GOT3 (cell line): ENCODE data around the gene KCNMB2.
"Not testable (repeated sequence)": the region's sequence is repeated elsewhere in the genome, so short reads cannot be mapped to it uniquely, and the experiment has no call there.

Experiments used
- DNase-seq: peaks from one replicate; lab custom pipeline; 2025; ENCODE audit warnings: mixed read lengths; lab: John Stamatoyannopoulos, UW

Gene KCNMB2

GRCh38 chr3:178519701-178520100, 16.5 kb upstream of the KCNMB2 start:
- DNase-seq, result no peak

- DNase-seq, result no peak
Measured at GRCh38 chr3:178520451-178520850, 15.8 kb upstream of the KCNMB2 start.

- no peak for DNase-seq
Measured at GRCh38 chr3:178522200-178523052, 13.8 kb upstream of the KCNMB2 start.

- no peak for DNase-seq
Measured at GRCh38 chr3:178525251-178525650, 11.0 kb upstream of the KCNMB2 start.

- DNase-seq, result no peak
Measured at GRCh38 chr3:178526291-178526690, 9.9 kb upstream of the KCNMB2 start.

- no peak for DNase-seq
Measured at GRCh38 chr3:178527981-178528380, 8.3 kb upstream of the KCNMB2 start.

- no peak for DNase-seq
Measured at GRCh38 chr3:178529606-178530225, 6.5 kb upstream of the KCNMB2 start.

GRCh38 chr3:178532476-178532875, 3.8 kb upstream of the KCNMB2 start:
- no peak for DNase-seq

GRCh38 chr3:178537122-178537705, 978 bp downstream of the KCNMB2 start:
- DNase-seq, result no peak

GRCh38 chr3:178538056-178538455, 1.8 kb downstream of the KCNMB2 start:
- DNase-seq, result no peak

GRCh38 chr3:178540184-178540583, 3.9 kb downstream of the KCNMB2 start:
- DNase-seq, result no peak

- no peak for DNase-seq
Measured at GRCh38 chr3:178545337-178545736, 9.1 kb downstream of the KCNMB2 start.

- no peak for DNase-seq
Measured at GRCh38 chr3:178546079-178546478, 9.8 kb downstream of the KCNMB2 start.

GRCh38 chr3:178549426-178549825, 13.2 kb downstream of the KCNMB2 start:
- DNase-seq, result not testable (repeated sequence)

GRCh38 chr3:178551916-178552321, 15.7 kb downstream of the KCNMB2 start:
- DNase-seq, result no peak

- DNase-seq, result no peak
Measured at GRCh38 chr3:178558637-178559036, 22.4 kb downstream of the KCNMB2 start.

- no peak for DNase-seq
Measured at GRCh38 chr3:178560759-178561158, 24.5 kb downstream of the KCNMB2 start.

GRCh38 chr3:178561239-178561638, 25.0 kb downstream of the KCNMB2 start:
- DNase-seq, result no peak

- DNase-seq, result no peak
Measured at GRCh38 chr3:178562143-178562946, 26.1 kb downstream of the KCNMB2 start.

- DNase-seq, result no peak
Measured at GRCh38 chr3:178562947-178563232, 26.7 kb downstream of the KCNMB2 start.

GRCh38 chr3:178567611-178568010, 31.4 kb downstream of the KCNMB2 start:
- no peak for DNase-seq

- no peak for DNase-seq
Measured at GRCh38 chr3:178568155-178568731, 32.0 kb downstream of the KCNMB2 start.
